GM19328 (cell line): ENCODE results near the gene FKBP2.
A peak's percentile ranks its signal among the peaks of the same experiment; 100 is the strongest.

ENCODE experiments used
- ATAC-seq: cut with Tn5 transposase; IDR thresholded peaks from one replicate; pipeline ENCODE4 v1.9.1; 2021; ENCODE audit warnings: mild to moderate bottlenecking, moderate library complexity; ENCODE audit not compliant: unreplicated experiment

FKBP2 gene

DNA sequence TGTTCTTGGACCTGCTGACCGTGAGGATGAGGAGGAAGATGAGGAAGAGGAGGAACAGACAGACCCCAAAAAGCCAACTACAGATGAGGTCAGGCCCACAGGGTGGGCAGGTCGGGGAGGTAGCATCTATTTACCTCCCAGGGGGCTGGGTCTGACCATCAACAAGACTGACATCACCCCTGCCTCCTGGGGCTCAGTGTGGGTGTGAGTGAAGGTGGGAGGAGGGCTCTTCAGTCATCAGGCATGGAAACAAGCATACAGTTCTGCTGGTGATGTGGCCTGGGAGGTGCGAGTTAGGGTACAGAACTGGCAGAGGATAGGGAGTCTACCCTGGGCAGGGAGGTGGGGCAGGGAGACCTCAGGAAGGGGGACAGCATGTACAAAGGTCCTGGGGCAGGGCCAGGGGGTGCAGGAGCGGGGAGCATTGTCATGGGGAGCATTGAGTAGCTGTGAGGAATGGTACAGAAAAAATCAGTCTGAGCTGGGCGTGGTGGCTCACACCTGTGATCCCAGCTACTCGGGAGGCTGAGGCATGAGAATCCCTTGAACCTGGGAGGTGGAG, 19.3 kb downstream of the FKBP2 start:
- ATAC-seq: no peak

DNA sequence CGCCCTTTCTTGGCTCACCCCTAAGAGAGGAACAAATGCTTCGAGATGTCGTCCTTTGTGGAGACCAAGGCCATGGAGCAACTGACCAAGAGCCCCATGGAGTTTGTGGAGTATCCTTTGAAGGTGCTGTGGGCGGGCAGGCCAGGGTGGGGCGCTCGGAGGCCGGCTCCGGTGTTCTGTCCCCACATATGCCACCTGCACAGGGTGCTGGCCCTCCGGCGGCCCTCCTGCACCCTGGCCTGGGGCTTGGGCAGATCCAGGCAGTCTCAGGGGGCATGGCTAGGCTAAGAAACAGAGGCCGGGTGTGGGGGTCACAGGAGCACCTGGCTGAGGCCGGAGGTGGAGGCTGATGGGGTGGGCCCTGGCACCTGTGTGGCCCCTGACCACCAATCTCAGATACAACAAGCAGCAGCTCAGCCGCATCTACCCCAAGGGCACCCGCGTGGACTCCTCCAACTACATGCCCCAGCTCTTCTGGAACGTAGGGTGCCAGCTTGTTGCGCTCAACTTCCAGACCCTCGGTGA, 20.7 kb downstream of the FKBP2 start:
- no peak for ATAC-seq

DNA sequence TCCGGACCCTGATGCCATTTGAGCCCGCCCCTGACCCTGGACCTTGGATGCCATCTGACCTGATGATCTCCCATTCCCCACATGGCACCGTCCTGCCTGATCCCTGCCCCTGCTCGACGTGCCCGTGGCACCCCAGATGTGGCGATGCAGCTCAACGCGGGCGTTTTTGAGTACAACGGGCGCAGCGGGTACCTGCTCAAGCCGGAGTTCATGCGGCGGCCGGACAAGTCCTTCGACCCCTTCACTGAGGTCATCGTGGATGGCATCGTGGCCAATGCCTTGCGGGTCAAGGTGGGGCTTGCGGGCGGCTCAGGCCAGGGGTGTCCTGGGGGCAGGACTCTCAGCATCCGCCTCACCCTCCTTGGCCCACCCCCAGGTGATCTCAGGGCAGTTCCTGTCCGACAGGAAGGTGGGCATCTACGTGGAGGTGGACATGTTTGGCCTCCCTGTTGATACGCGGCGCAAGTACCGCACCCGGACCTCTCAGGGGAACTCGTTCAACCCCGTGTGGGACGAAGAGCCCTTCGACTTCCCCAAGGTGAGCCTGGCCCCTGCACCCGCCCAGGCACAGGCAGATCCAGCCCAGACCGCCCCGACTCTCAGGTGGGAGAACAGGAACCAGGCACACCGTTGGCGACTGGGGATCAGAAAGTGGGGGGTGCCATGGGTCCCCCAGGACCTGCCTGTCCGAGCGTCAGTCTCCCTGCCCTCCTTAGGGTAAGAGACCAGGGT, 21.5 kb downstream of the FKBP2 start:
- no peak for ATAC-seq

DNA sequence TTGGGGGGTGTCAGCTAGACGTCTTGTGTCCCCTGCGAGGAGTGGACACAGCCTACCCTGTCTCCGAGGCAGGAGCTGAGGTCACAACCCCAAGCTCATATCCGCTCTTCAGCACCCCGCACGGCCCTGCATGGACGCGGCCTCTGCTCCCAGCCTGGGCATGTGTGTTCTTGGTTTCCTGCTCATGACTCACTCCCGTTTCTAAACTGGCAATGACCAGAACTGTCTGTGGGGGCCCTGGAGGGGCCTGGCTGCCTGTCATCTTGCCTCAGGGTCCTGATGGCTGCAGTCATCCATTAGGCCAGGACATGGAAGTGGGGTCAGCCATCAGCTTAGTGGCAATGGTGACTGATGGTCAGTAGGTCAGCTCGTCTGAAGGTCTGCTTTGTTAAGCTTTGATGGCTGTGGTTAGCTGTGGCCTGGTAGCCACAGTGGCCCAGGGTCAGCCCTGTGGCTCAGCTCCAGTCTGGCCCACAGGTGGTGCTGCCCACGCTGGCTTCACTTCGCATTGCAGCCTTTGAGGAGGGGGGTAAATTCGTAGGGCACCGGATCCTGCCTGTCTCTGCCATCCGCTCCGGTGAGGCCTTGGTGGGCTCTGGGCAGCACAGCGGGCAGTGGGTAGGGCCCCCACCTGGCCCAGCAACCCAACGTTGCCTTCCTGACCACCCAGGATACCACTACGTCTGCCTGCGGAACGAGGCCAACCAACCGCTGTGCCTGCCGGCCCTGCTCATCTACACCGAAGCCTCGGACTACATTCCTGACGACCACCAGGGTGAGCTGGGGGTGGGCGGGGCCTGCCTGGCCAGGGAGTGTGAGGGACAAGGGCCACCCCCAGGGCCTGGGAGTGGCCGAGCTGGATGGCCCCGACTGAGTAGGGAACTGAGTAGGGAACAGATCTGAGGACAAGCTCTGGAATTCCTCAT, 22.4 kb downstream of the FKBP2 start:
- no peak for ATAC-seq

DNA sequence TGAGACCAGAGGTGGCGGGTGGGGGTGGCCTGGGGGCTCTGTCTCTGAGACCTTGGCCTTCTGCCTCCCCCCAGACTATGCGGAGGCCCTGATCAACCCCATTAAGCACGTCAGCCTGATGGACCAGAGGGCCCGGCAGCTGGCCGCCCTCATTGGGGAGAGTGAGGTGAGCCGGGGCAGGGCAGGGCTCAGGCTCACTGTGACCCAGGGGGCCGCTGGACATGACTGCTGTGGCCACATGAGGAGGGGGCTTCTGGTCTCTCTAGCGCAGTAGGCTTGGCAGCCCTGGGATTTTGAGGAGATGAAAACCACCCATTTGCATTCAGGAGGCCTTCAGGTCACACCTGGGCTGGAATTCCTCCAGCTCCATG, 23.0 kb downstream of the FKBP2 start:
- ATAC-seq: no peak

DNA sequence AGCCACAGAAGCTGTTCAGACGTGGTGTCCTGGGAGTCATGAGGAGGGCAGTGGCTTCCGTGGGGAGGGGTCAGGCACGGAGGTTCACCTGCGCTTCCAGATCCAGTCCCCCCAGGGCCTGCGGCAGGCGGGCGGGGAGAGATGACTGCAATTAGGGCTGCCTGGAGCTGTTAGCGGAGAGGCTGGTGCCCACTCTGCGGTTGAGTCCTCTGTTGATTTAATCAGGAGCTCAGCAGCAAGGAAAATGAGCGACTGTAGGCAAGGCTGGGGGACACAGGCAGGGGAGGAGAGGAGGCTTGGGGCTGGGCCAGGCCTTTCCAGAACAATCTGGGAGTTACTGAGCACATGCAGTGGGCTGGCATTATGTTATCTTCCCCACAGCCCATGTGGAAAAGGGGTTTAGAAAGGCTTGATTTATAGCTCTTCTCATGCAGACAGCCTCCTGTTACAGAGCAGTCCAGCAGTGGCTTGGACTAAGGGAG, 23.5 kb downstream of the FKBP2 start:
- no peak for ATAC-seq

DNA sequence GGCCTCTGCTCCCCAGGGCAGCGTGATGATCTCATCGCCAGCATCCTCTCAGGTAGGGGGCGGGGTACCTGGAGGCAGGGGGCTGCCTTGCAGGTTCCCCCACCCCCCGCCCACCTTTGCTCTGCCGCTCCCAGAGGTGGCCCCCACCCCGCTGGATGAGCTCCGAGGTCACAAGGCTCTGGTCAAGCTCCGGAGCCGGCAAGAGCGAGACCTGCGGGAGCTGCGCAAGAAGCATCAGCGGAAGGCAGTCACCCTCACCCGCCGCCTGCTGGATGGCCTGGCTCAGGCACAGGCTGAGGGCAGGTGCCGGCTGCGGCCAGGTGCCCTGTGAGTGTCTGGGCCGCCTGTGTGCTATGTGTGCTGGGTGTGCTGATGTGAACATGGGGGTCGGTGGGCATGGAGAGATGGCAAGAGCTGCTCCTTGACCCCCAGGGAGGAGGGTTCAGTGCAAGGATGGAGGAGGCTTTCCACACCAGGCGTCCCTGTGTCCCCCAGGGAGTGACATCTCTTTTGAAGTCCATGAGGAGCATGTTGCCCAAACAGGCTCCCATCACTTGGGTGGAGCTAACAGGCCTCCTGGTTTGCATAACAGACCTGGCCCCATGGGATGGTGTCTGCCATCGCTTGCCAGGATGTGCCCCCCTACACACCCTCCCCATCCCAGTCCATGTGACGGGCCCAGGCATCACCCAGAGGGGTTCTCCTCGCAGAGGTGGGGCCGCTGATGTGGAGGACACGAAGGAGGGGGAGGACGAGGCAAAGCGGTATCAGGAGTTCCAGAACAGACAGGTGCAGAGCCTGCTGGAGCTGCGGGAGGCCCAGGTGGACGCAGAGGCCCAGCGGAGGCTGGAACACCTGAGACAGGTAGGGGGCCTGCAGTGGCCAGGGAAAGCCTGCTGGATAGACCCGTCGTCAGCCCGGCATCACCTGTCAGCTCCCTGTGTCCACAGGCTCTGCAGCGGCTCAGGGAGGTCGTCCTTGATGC, 24.6 kb downstream of the FKBP2 start:
- no peak for ATAC-seq

DNA sequence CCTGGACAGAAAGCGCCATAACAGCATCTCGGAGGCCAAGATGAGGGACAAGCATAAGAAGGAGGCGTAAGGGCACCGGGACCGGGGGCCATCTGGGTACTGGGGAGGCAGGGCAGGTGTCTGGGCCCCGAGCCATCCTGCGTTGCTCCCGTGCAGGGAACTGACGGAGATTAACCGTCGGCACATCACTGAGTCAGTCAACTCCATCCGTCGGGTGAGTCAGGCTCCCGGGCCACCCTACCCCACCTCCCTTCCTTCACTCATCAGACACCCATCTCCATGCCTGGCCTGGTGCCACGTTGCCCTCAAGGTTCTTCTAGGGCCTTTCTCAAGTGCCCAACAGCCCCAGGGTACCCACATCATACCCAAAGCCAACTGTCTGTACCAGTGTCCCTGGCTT, 25.4 kb downstream of the FKBP2 start:
- ATAC-seq: no peak

DNA sequence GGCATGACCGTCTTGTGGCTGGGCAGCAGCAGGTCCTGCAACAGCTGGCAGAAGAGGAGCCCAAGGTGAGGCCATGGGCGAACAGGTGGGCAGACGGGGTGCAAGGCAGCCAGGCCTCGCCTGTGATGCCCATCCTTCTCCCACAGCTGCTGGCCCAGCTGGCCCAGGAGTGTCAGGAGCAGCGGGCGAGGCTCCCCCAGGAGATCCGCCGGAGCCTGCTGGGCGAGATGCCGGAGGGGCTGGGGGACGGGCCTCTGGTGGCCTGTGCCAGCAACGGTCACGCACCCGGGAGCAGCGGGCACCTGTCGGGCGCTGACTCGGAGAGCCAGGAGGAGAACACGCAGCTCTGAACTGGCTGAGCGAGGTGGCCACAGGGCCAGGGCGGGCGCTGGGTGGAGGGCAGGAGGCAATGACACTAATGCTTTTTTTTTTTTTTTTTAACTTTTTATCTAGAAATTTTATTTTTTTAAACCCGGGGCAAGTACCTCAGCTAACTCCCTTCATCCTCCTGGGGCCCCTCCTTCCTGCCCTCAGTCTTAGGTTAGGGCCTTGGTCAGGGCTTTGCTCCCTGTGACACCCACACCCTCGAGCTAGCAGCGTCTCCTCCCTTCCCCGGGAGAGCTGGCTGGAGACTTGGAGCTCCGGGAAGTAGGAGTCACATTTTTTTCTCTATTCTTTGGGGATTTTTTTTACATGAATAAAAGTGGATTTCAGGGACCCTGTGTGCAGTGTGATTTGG, 26.5 kb downstream of the FKBP2 start:
- ATAC-seq: no peak

DNA sequence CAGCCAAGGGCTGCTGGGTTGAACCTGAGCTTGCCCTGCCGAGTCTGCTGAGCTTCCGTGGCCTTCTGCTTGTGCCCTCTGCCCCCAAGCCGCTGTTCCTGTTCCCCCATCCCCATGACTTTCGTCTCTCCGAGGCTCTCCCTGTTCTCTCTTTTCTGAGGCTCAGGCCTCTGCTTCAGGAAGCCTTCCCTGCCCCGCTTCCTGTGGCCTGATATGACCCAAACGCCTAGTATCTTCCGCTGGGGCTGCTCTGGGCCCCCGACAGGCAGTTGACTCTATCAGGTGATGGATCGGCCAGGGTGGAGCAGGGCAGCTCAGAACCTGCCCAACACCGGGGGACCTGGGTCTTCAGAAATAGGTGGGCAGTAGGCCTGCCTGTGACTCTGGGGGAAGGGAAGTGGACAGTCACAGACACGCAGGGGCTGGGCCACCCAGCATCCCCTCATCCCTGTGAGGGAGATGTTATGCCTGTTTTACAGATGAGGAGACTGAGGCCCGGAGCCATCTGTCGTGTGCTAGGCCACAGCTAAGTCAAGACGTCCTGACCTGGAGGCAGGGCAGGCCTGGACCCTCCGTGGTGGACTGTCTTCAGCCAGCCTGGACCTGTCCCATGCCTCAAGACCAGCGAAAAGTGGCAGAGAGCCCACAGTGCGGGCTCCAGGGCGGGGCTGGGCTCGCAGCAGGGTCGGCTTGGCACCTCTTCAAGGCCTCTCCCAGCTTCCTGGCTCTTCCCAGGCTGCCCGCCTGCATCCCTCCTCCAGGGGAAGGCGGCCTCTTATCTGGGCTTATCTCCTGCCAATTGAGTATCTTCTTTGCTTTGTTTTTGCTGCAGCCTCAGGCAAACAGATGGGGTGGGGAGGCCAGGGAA, 27.4 kb downstream of the FKBP2 start:
- ATAC-seq: no peak

DNA sequence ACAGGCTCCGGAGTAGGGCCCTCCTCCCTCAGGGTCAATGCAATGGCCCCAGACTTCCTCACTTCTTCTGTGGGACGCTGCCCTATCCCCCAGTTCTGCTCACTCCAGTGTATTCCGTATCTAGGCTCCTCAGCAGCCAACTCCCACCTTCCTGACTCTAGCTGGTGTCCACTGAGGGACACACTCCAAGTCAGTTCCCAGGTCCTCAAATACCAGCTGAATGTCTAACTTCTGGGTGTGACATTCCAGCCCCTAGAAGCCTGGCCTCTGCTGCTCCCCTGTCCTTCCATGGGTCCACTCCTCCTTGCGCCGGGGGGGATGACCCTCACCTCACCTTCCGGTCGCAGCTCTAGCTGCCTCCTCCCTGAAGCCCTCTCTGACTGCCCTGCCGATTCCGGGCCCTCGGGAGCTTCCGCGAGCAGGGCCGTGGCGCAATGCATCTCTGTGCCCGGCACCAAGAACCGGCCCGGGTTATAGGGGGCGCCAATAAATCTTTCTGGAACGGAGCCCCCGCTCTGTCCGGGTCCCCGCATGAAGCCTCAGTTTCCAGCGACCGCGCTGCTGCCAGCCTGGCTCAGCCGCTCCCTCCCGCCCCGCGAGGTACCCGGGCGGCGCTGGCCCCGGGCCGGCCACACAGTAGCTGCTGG, 28.1 kb downstream of the FKBP2 start:
- ATAC-seq: no peak

DNA sequence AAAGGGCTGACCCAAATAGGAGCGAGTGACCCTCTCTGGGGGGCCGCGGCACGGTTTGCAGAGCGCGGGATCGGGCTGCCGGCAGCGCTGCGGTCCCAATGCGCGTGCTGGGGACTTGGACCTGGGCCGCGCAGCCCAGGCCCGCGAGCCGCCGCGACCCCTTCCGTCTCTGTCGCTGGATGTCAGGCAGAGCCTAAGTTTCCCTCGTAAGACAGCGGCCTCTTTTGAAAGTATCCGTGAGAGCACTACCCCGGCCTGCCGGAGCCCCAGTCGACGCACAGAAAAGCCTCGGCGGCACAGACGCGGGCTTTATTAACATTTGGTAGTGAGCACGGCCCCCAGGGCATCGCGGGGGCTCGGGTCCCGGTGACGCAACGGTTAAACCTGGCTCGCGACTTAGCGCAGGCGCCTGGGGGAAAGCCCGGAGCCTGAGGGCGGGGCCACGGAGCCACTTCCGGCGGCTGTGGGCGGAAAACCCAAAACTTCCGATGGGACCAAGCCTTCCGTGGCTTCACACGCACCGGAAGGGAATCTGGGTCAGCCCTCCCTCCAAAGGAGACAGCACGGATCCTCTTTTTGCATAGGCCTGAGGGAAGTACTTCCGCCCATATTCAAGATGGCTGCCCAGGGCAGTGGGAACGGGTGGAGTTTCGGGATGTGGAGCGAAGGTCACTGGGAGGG, 28.8 kb downstream of the FKBP2 start:
- peak; percentile 72 for ATAC-seq

DNA sequence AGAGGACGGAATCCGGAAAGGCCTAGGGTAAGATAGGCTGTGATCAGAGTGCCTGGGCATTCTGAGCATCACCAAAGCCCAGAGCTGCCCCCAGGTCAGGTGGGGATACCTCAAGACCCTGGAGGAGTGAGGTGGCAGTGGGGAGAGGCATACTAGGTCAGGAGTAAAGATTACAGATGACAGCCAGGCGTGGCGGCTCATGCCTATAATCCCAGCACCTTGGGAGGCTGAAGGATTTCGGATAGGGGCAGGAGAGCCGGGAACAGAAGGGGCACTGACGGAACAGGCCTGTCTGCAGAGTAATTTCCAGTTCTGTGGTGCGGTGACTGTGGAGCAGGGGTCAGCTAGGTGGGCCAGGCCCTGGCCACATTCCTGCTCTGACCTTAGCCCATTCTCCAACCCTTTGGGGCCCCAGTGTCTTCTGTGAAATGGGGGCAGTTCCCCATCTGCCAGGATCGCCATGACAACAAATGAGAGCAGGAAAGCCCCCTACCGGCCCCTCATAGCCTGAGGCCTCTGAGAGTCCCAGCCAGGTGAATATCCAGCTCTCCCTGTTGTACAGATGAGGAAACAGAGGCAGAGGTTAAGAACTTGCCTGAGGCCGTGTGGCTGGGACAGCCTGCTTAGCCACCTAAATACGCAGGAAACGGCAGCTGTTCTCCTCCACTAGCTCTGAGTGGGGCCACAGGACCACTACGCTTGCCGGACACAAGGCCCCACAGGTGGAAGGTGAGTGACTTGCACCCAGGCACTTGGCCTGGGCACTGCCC, 34.3 kb downstream of the FKBP2 start:
- no peak for ATAC-seq

DNA sequence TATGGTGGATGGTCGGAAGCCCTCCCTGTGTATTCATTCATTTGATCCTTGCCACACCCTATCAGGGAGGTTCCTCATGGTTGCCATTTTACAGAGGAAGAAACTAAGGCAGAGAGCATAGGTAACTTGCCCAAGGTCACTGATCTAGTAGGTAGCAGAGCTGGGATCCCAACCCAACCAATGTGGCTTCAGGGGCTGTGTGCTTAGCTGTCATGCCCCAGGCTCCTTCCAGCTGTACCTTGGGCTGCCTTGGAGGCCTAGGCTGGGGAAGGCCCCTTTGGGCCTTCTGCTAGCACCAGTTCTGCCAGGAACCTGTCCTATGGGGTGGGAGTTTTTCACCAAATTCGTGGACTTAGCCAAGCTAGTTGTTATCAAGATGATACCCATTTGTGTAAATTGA, 34.9 kb downstream of the FKBP2 start:
- no peak for ATAC-seq

DNA sequence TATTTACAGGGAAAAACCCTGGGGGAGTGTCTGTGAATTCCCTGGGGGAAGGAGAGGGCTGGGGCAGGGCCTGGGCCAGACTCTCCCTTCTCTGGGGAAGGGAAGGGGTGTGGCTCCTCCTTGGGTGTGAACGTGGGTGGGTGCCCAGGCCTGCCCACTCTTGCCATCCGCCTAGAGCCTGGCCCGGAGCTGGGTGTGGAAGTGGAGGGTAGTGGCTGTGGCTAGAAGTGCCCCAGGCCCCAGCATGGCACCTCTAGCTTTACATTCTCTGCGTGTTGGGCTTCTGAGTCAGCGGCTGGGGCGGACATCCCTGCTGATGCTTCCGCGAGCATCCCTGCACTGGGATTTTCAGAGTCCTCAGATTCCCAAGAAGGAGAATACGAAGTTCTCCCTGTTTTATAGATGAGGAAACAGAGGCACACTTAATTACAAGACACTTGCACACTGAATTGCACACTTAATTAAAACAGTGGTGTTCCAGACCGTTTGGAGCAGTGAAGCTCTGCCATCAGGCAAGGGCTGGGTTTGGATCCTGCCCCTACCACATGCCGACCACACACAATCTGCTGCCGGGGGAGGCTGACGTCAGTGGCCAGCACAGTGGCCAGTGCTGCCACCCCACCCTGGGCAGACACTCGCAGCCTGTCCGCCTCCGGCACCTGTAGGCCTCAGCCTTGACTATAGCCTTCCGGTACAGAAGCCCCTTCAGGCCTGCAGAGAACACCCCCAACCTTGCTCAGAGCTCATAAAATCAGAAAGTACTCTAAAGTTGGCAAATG, 35.9 kb downstream of the FKBP2 start:
- ATAC-seq: no peak

DNA sequence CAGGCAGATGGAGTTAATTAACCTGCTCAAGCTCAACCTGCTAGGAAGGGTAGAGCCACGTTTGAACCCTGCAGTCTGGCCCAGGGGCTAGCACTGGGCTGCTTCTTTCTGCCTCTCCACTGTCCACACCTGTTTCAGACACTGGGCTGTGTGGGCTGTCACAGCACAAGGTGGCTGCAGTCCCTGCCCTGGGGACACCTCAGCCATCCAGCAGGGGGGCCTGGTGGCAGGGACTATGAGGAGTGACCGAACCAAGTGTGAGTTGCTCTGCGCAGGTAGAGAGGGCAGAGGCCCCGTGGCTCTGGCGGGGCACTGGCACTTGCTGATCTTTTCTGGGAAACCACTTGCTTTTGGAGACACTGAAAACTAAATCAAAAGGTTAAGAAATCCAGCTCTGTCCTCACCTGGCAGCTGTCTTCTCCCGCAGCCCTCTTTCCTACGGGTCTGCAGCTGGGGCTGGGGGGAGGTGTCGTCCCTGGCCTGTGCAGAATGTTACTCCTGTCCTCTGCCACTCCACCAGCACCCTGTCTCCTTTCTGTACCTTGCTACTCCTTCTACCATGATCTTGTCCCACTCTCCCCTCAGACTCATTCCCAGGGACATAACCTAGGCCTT, 37.8 kb downstream of the FKBP2 start:
- no peak for ATAC-seq
